IMR-90 (cell line): ENCODE measurements around the gene NFASC. TPM values are rescaled to one million over a fixed set of nuclear protein-coding genes. Genes with fewer than 3 reads are reported as not detected.

Experiments
- ATAC-seq: fragments of 200-7000 bp; cut with Tn5 transposase; 2 replicates; pipeline ENCODE4 v1.9.1; 2020; ENCODE audit warnings: low read depth, mild to moderate bottlenecking, moderate library complexity
- BruUV-seq: library from RNA; stranded (reverse); fragments of 400-500 nt; replicated peaks from 2 replicates; lab custom pipeline; 2021; lab: Mats Ljungman, UMichigan
- CTCF ChIA-PET: fragments of 300-600 bp; formaldehyde crosslinking; extraction: SDS; loops from one replicate; lab custom pipeline; 2021; ENCODE audit warnings: antibody characterized with exemption; lab: Yijun Ruan, JAX
- POLR2A ChIA-PET: fragments of 300-600 bp; sonication (Branson Sonifier 250); formaldehyde crosslinking; loops from one replicate; lab custom pipeline; 2022; ENCODE audit warnings: antibody characterized with exemption; ENCODE audit not compliant: unreplicated experiment; lab: Charles Lee
- DNase-seq: peaks from one replicate; pipeline ENCODE4 v3.0.0; 2013
- H2AFZ ChIP-seq: replicated peaks from 2 replicates; pipeline ENCODE3; 2013; ENCODE audit warnings: low read length, mild to moderate bottlenecking; ENCODE audit not compliant: poor library complexity
- H2AK5ac ChIP-seq: 2 replicates; pipeline ENCODE4 v1.6.1; 2013; ENCODE audit warnings: low read depth, low read length, inconsistent platforms
- H2AK9ac ChIP-seq: replicated peaks from 2 replicates; pipeline ENCODE3; 2013; ENCODE audit warnings: mild to moderate bottlenecking, low read depth, low read length, moderate library complexity; ENCODE audit not compliant: poor library complexity
- H2BK120ac ChIP-seq: 2 replicates; pipeline ENCODE4 v1.6.1; 2013; ENCODE audit warnings: low read depth, low read length, inconsistent platforms
- H2BK15ac ChIP-seq: 3 replicates; pipeline ENCODE4 v1.6.1; 2013; ENCODE audit warnings: low read depth, low read length, inconsistent platforms
- H2BK20ac ChIP-seq: 2 replicates; pipeline ENCODE4 v1.6.1; 2013; ENCODE audit warnings: low read depth, mild to moderate bottlenecking, inconsistent platforms, low read length, moderate library complexity
- H2BK5ac ChIP-seq: 2 replicates; pipeline ENCODE4 v1.6.1; 2013; ENCODE audit warnings: mild to moderate bottlenecking, low read depth, low read length, inconsistent platforms; ENCODE audit not compliant: poor library complexity, severe bottlenecking
- H3K14ac ChIP-seq: replicated peaks from 2 replicates; pipeline ENCODE4 v1.6.1; 2013; ENCODE audit warnings: low read depth, low read length, inconsistent platforms
- H3K18ac ChIP-seq: 2 replicates; pipeline ENCODE4 v1.6.1; 2013; ENCODE audit warnings: low read depth, low read length, control low read depth
- H3K23ac ChIP-seq: 2 replicates; pipeline ENCODE4 v1.6.1; 2013; ENCODE audit warnings: low read depth, low read length, inconsistent platforms
- H3K27ac ChIP-seq: 2 replicates; pipeline ENCODE4 v1.5.1; 2013; ENCODE audit warnings: mild to moderate bottlenecking, control low read depth, low read length; ENCODE audit not compliant: insufficient read depth
- H3K27me3 ChIP-seq: 2 replicates; pipeline ENCODE4 v1.6.1; 2013; ENCODE audit warnings: low read length; ENCODE audit not compliant: control insufficient read depth, insufficient read depth
- H3K36me3 ChIP-seq: 2 replicates; pipeline ENCODE4 v1.6.1; 2013; ENCODE audit warnings: low read length, mixed read lengths; ENCODE audit not compliant: control insufficient read depth, insufficient read depth
- H3K4ac ChIP-seq: 2 replicates; pipeline ENCODE4 v1.6.1; 2013; ENCODE audit warnings: low read depth, low read length, inconsistent platforms
- H3K4me1 ChIP-seq: 2 replicates; pipeline ENCODE4 v1.6.1; 2013; ENCODE audit warnings: low read length, mixed read lengths; ENCODE audit not compliant: control insufficient read depth, insufficient read depth
- H3K4me2 ChIP-seq: 2 replicates; pipeline ENCODE4 v1.6.1; 2013; ENCODE audit warnings: low read depth, mild to moderate bottlenecking, control low read depth, low read length, moderate library complexity
- H3K4me3 ChIP-seq: 2 replicates; pipeline ENCODE4 v1.5.1; 2013; ENCODE audit warnings: low read depth, mild to moderate bottlenecking, control low read depth, low read length, moderate library complexity; ENCODE audit not compliant: insufficient read depth
- H3K56ac ChIP-seq: 2 replicates; pipeline ENCODE4 v1.6.1; 2013; ENCODE audit warnings: low read length, inconsistent platforms; ENCODE audit not compliant: insufficient read depth; ENCODE audit errors: extremely low read depth
- H3K79me1 ChIP-seq, 2 experiments: 2 replicates each; pipeline ENCODE4 v1.6.1; 2013; ENCODE audit warnings: low read length in 2 of 2, inconsistent platforms in 1 of 2, low read depth in 1 of 2
- H3K9ac ChIP-seq: 2 replicates; pipeline ENCODE4 v1.6.1; 2013; ENCODE audit warnings: low read depth, low read length, control low read depth
- H3K9me1 ChIP-seq: 2 replicates; pipeline ENCODE4 v1.6.1; 2013; ENCODE audit warnings: low read length, inconsistent platforms; ENCODE audit not compliant: insufficient read depth
- H3K9me3 ChIP-seq: 2 replicates; pipeline ENCODE4 v1.6.1; 2013; ENCODE audit warnings: low read length; ENCODE audit not compliant: control insufficient read depth, insufficient read depth
- H4K20me1 ChIP-seq: 2 replicates; pipeline ENCODE4 v1.6.1; 2013; ENCODE audit warnings: low read length, inconsistent platforms; ENCODE audit not compliant: insufficient read depth
- H4K5ac ChIP-seq: 2 replicates; pipeline ENCODE4 v1.6.1; 2013; ENCODE audit warnings: mild to moderate bottlenecking, low read depth, low read length, control low read depth
- H4K8ac ChIP-seq, 2 experiments: 2 replicates each; pipeline ENCODE4 v1.6.1; 2013; ENCODE audit warnings: low read depth in 2 of 2, low read length in 2 of 2, control low read depth in 1 of 2, inconsistent platforms in 1 of 2
- H4K91ac ChIP-seq: 2 replicates; pipeline ENCODE4 v1.6.1; 2013; ENCODE audit warnings: low read depth, low read length, inconsistent platforms; ENCODE audit not compliant: insufficient read depth
- BHLHE40 ChIP-seq: fragments of 150-350 bp; IDR thresholded peaks from 2 replicates; pipeline ENCODE4 v1.6.1; 2016; ENCODE audit warnings: mild to moderate bottlenecking, low read depth, low read length
- CEBPB ChIP-seq: IDR thresholded peaks from 2 replicates; pipeline ENCODE4 v1.6.1; 2012; ENCODE audit warnings: low read depth, low read length, improper control_type of control experiment
- CHD1 ChIP-seq: IDR thresholded peaks from 2 replicates; pipeline ENCODE4 v1.6.1; 2012; ENCODE audit warnings: low read depth, low read length, improper control_type of control experiment
- CTCF ChIP-seq: conservative IDR thresholded peaks from 2 replicates; pipeline ENCODE4 v1.5.1; 2012; ENCODE audit warnings: mild to moderate bottlenecking, low read depth, low read length, improper control_type of control experiment
- ELK1 ChIP-seq: fragments of 150-350 bp; IDR thresholded peaks from 2 replicates; pipeline ENCODE4 v1.6.1; 2016; ENCODE audit warnings: low read depth, mild to moderate bottlenecking, low read length, moderate library complexity, borderline replicate concordance
- FOS ChIP-seq: fragments of 150-350 bp; IDR thresholded peaks from 2 replicates; pipeline ENCODE4 v1.6.1; 2016; ENCODE audit warnings: low read depth, low read length
- MAFK ChIP-seq: IDR thresholded peaks from 2 replicates; pipeline ENCODE4 v1.6.1; 2012; ENCODE audit warnings: low read depth, low read length, improper control_type of control experiment
- MAZ ChIP-seq: IDR thresholded peaks from 2 replicates; pipeline ENCODE4 v1.6.1; 2012; ENCODE audit warnings: low read depth, mild to moderate bottlenecking, low read length, improper control_type of control experiment, moderate library complexity, borderline replicate concordance
- MXI1 ChIP-seq: IDR thresholded peaks from 2 replicates; pipeline ENCODE4 v1.6.1; 2012; ENCODE audit warnings: low read depth, mild to moderate bottlenecking, low read length, moderate library complexity, borderline replicate concordance
- NFE2L2 ChIP-seq: fragments of 150-350 bp; IDR thresholded peaks from 2 replicates; pipeline ENCODE4 v1.6.1; 2016; ENCODE audit warnings: low read depth, mild to moderate bottlenecking, low read length
- POLR2A ChIP-seq: IDR thresholded peaks from 2 replicates; pipeline ENCODE4 v1.6.1; 2012; ENCODE audit warnings: mild to moderate bottlenecking, low read depth, low read length
- RAD21 ChIP-seq: IDR thresholded peaks from 2 replicates; pipeline ENCODE4 v1.6.1; 2012; ENCODE audit warnings: low read length, improper control_type of control experiment
- RCOR1 ChIP-seq: IDR thresholded peaks from 2 replicates; pipeline ENCODE4 v1.6.1; 2012; ENCODE audit warnings: mild to moderate bottlenecking, low read length, improper control_type of control experiment; ENCODE audit not compliant: insufficient replicate concordance
- RFX5 ChIP-seq: IDR thresholded peaks from 2 replicates; pipeline ENCODE4 v1.8.0; 2012; ENCODE audit warnings: low read depth, mild to moderate bottlenecking, low read length, moderate library complexity
- SMC3 ChIP-seq: fragments of 150-350 bp; IDR thresholded peaks from 2 replicates; pipeline ENCODE4 v1.6.1; 2016; ENCODE audit warnings: low read depth, mild to moderate bottlenecking, antibody characterized with exemption, low read length, moderate library complexity
- USF2 ChIP-seq: fragments of 150-350 bp; IDR thresholded peaks from 2 replicates; pipeline ENCODE4 v1.6.1; 2017; ENCODE audit warnings: mild to moderate bottlenecking, antibody characterized with exemption, low read length, low read depth
- WGBS, 2 experiments: methylation state at CpG; one replicate each; pipeline versions ENCODE4 v1.1.5 to v1.1.7; 2013; ENCODE audit warnings: missing lambda C conversion rate in 2 of 2; ENCODE audit not compliant: insufficient read length in 1 of 2; ENCODE audit errors: extremely low coverage in 2 of 2; 5-methylcytosine and 5-hydroxymethylcytosine counted together
- dilution Hi-C: fragments of 300-500 bp; cut with HindIII; formaldehyde crosslinking; loops from one replicate; pipeline ENCODE4 v1.14.3; 2018; ENCODE audit warnings: low sequenced_read_pairs; ENCODE audit not compliant: unreplicated experiment
- in situ Hi-C: fragments of 300-500 bp; cut with MboI; formaldehyde crosslinking; loops from 3 replicates; pipeline ENCODE4 v1.14.3; 2019; ENCODE audit warnings: low sequenced_read_pairs, inconsistent platforms, mixed read lengths
- intact Hi-C: fragments of 100-400 bp; cut with micrococcal nuclease; formaldehyde crosslinking; loops from 2 replicates; pipeline ENCODE4 v1.10.0; 2022
- polyA plus RNA-seq, 3 experiments: library from polyadenylated mRNA; depleted of rRNA; stranded (reverse); fragments of >200 nt; gene quantifications; 2 replicates each; pipeline ENCODE4 v1.2.3, GENCODE V29; 2012; ENCODE audit warnings: low replicate concordance in 1 of 3
- total RNA-seq: library from RNA; depleted of rRNA; stranded (reverse); fragments of >200 nt; gene quantifications from 2 replicates; pipeline ENCODE4 v1.2.3, GENCODE V29; 2012

NFASC gene
- total and polyA plus RNA-seq, 2 of the 4 experiments (the other 2 are of a cell fraction), result 0.18 to 0.79 TPM

- Histone ChIP-seq H3K56ac (no peak overlapping the region), H2BK15ac (no peak overlapping the region), H3K18ac (no peak overlapping the region), H3K9ac (no peak overlapping the region), H2BK5ac (no peak overlapping the region), H3K23ac (no peak overlapping the region), H2AFZ (no peak overlapping the region), H3K27ac (no peak overlapping the region), H2BK20ac (no peak overlapping the region), H3K4me3 (no peak overlapping the region), H2AK5ac (no peak overlapping the region), H3K27me3 (peaks cover 72% of the 10 kb centered on the region), H2BK120ac (no peak overlapping the region), H3K4me1 (no peaks in the 10 kb centered on the region), H4K8ac (no peak overlapping the region), H4K20me1 (no peaks in the 10 kb centered on the region), H3K9me3 (no peaks in the 10 kb centered on the region), H3K4ac (no peak overlapping the region), H2AK9ac (no peak overlapping the region), H3K14ac (no peak overlapping the region), H3K9me1 (no peaks in the 10 kb centered on the region), H3K79me1 (no peaks in the 10 kb centered on the region), H3K36me3 (no peaks in the 10 kb centered on the region), H3K4me2 (no peak overlapping the region), H4K91ac (no peak overlapping the region), H4K5ac (no peak overlapping the region)
- dilution Hi-C loops, result no loop called here
- in situ Hi-C loops, result no loop called here
- no TSS peak for BruUV-seq
- no peak for ATAC-seq
- no peak for TF ChIP-seq BHLHE40
- TF ChIP-seq CEBPB, result no peak
- TF ChIP-seq RCOR1, result no peak
- no peak for TF ChIP-seq MAFK
- no peak for TF ChIP-seq CHD1
- no peak for TF ChIP-seq POLR2A
- no peak for TF ChIP-seq SMC3
- no peak for TF ChIP-seq MXI1
- no peak for TF ChIP-seq RFX5
- TF ChIP-seq ELK1, result no peak
- no peak for TF ChIP-seq MAZ
- no peak for TF ChIP-seq CTCF
- TF ChIP-seq USF2, result no peak
- TF ChIP-seq RAD21, result no peak
- no peak for TF ChIP-seq NFE2L2
- TF ChIP-seq FOS, result no peak
- 11% methylated on average over 5 of the region's 11 CpGs; no CpG with 5 or more reads in 1 of the 2 experiments for WGBS, 2 experiments
- no peak for DNase-seq
- ChIA-PET CTCF (no interaction called here), POLR2A (no interaction called here)
- intact Hi-C loops, result no loop called here
Measured at GRCh38 chr1:205045146-205045545, 174.5 kb downstream of the NFASC start.
